Stimulated activated CD8-positive, alpha-beta memory T cell treated with anti-CD3 and anti-CD28 coated beads, Interleukin-4, amount 100 ng/mL, for 4 hours (primary cell): Measurements from ENCODE around the gene EIF4G2.

Experiments used
- DNase-seq, 2 donors: peaks; one replicate each; pipeline ENCODE4 v3.0.0-alpha.2; 2020; ENCODE audit warnings: low read depth in 2 of 2, low spot score in 1 of 2

The EIF4G2 gene

GRCh38 chr11:10777393-10777793, 31.3 kb downstream of the EIF4G2 start:
- no peak for DNase-seq

- no peak for DNase-seq
Observed at GRCh38 chr11:10774811-10775210, 33.9 kb downstream of the EIF4G2 start.

GRCh38 chr11:10771457-10771856, 37.3 kb downstream of the EIF4G2 start:
- DNase-seq, result no peak

- no peak for DNase-seq
Observed at GRCh38 chr11:10770626-10771254, 38.0 kb downstream of the EIF4G2 start.

GRCh38 chr11:10764412-10764811, 44.3 kb downstream of the EIF4G2 start:
- DNase-seq, result no peak

- no peak for DNase-seq
Observed at GRCh38 chr11:10763766-10764165, 45.0 kb downstream of the EIF4G2 start.

GRCh38 chr11:10762913-10763421, 45.8 kb downstream of the EIF4G2 start:
- DNase-seq, result no peak

GRCh38 chr11:10762185-10762584, 46.5 kb downstream of the EIF4G2 start:
- DNase-seq, result no peak

- no peak for DNase-seq
Observed at GRCh38 chr11:10761085-10761698, 47.5 kb downstream of the EIF4G2 start.

- no peak for DNase-seq
Observed at GRCh38 chr11:10758957-10759356, 49.8 kb downstream of the EIF4G2 start.

GRCh38 chr11:10752486-10752885, 56.2 kb downstream of the EIF4G2 start:
- DNase-seq, result no peak

GRCh38 chr11:10752061-10752460, 56.7 kb downstream of the EIF4G2 start:
- no peak for DNase-seq

GRCh38 chr11:10751581-10751940, 57.2 kb downstream of the EIF4G2 start:
- DNase-seq, result no peak

GRCh38 chr11:10750838-10751580, 57.7 kb downstream of the EIF4G2 start, which contains the start of gene CTR9:
TSS of gene CTR9 (plus strand) at chr11:10751246. CDS start at chr11:10751413, 167 bp downstream.
- DNase-seq, result peak; percentile 72 to 80

- no peak for DNase-seq
Observed at GRCh38 chr11:10749476-10749875, 59.2 kb downstream of the EIF4G2 start.

GRCh38 chr11:10747733-10748132, 61.0 kb downstream of the EIF4G2 start:
- no peak for DNase-seq
